HEK293 (cell line): ENCODE data around the gene PDE4B.

Source experiments
- CTCF ChIA-PET: fragments of 350-600 bp; formaldehyde crosslinking; extraction: SDS; loops from one replicate; lab custom pipeline; 2021; ENCODE audit warnings: antibody characterized with exemption; lab: Yijun Ruan, JAX
- POLR2A ChIA-PET: fragments of 300-600 bp; formaldehyde crosslinking; extraction: SDS; loops from one replicate; lab custom pipeline; 2020; ENCODE audit warnings: antibody characterized with exemption, inconsistent platforms; lab: Yijun Ruan, JAX
- H3K27ac ChIP-seq: fragments of 200-500 bp; sonication (Bioruptor generic); 2 replicates; pipeline ENCODE4 v1.5.1; 2014; ENCODE audit warnings: low read depth, low read length, control low read depth, inconsistent platforms; ENCODE audit errors: extremely low read depth
- H3K36me3 ChIP-seq, 2 experiments: fragments of 200-500 bp in 1 of 2; sonication (Bioruptor generic) in 1 of 2; 1 replicate in 1 of 2; 2 replicates in 1 of 2; pipeline ENCODE4 v1.5.1; 2014 to 2017; ENCODE audit warnings: inconsistent platforms in 2 of 2, low read length in 2 of 2; ENCODE audit not compliant: control insufficient read depth in 2 of 2, insufficient read depth in 1 of 2
- H3K4me1 ChIP-seq: fragments of 200-500 bp; sonication (Bioruptor generic); 2 replicates; pipeline ENCODE4 v1.5.1; 2014; ENCODE audit warnings: mild to moderate bottlenecking, low read length, inconsistent platforms; ENCODE audit not compliant: control insufficient read depth, insufficient read depth
- H3K4me3 ChIP-seq: 2 replicates; pipeline ENCODE4 v1.5.1; 2011; ENCODE audit warnings: low read depth, mild to moderate bottlenecking, control low read depth, low read length, moderate library complexity
- H3K9me3 ChIP-seq: fragments of 200-500 bp; sonication (Bioruptor generic); 2 replicates; pipeline ENCODE4 v1.5.1; 2014; ENCODE audit warnings: low read depth, low read length, inconsistent platforms; ENCODE audit not compliant: control insufficient read depth, insufficient read depth
- BCL11B ChIP-seq: fragments of 450-650 bp; formaldehyde crosslinking; IDR thresholded peaks from 2 replicates; pipeline ENCODE4 v1.5.1; 2016; ENCODE audit warnings: low read depth, missing biosample characterization, missing genetic modification characterization
- CTCF ChIP-seq: fragments of 450-650 bp; formaldehyde crosslinking; IDR thresholded peaks from 2 replicates; pipeline ENCODE4 v1.5.1; 2016; ENCODE audit warnings: missing biosample characterization, missing genetic modification characterization
- EGR2 ChIP-seq: fragments of 450-650 bp; formaldehyde crosslinking; IDR thresholded peaks from 2 replicates; pipeline ENCODE4 v1.5.1; 2016; ENCODE audit warnings: low read depth, missing biosample characterization, missing genetic modification characterization
- GLI4 ChIP-seq: fragments of 450-650 bp; formaldehyde crosslinking; IDR thresholded peaks from 2 replicates; pipeline ENCODE4 v1.5.1; 2016; ENCODE audit warnings: missing biosample characterization, missing genetic modification characterization
- GLIS2 ChIP-seq: fragments of 450-650 bp; formaldehyde crosslinking; IDR thresholded peaks from 2 replicates; pipeline ENCODE4 v1.5.1; 2016; ENCODE audit warnings: missing biosample characterization, missing genetic modification characterization
- IKZF3 ChIP-seq: fragments of 450-650 bp; IDR thresholded peaks from 2 replicates; pipeline ENCODE4 v1.5.0; 2018; ENCODE audit warnings: missing biosample characterization, mild to moderate bottlenecking, missing genetic modification characterization, moderate library complexity
- KLF17 ChIP-seq: fragments of 450-650 bp; formaldehyde crosslinking; IDR thresholded peaks from 2 replicates; pipeline ENCODE4 v1.5.1; 2016; ENCODE audit warnings: missing biosample characterization, missing genetic modification characterization
- MZF1 ChIP-seq: fragments of 450-650 bp; formaldehyde crosslinking; IDR thresholded peaks from 2 replicates; pipeline ENCODE4 v1.5.1; 2017; ENCODE audit warnings: missing biosample characterization, missing genetic modification characterization, borderline replicate concordance
- PRDM1 ChIP-seq: fragments of 450-650 bp; formaldehyde crosslinking; IDR thresholded peaks from 2 replicates; pipeline ENCODE4; 2016; ENCODE audit warnings: missing biosample characterization, missing genetic modification characterization
- RBAK ChIP-seq: fragments of 450-650 bp; formaldehyde crosslinking; IDR thresholded peaks from 2 replicates; pipeline ENCODE4 v1.5.1; 2016; ENCODE audit warnings: missing biosample characterization, missing genetic modification characterization
- SETDB1 ChIP-seq: IDR thresholded peaks from one replicate; pipeline ENCODE4 v1.6.1; 2017; ENCODE audit warnings: mild to moderate bottlenecking, low read length, moderate library complexity, mixed read lengths; ENCODE audit not compliant: insufficient read length
- SP3 ChIP-seq: fragments of 450-650 bp; formaldehyde crosslinking; IDR thresholded peaks from 2 replicates; pipeline ENCODE4 v1.5.1; 2016; ENCODE audit warnings: missing biosample characterization, missing genetic modification characterization
- YY1 ChIP-seq: fragments of 450-650 bp; formaldehyde crosslinking; IDR thresholded peaks from 2 replicates; pipeline ENCODE4 v1.5.1; 2018; ENCODE audit warnings: missing biosample characterization, missing genetic modification characterization
- ZBTB6 ChIP-seq: fragments of 450-650 bp; formaldehyde crosslinking; IDR thresholded peaks from 2 replicates; pipeline ENCODE4 v1.5.1; 2017; ENCODE audit warnings: missing biosample characterization, missing genetic modification characterization
- ZEB2 ChIP-seq: fragments of 450-650 bp; formaldehyde crosslinking; IDR thresholded peaks from 2 replicates; pipeline ENCODE4 v1.5.1; 2016; ENCODE audit warnings: missing biosample characterization, missing genetic modification characterization
- ZNF121 ChIP-seq: fragments of 450-650 bp; formaldehyde crosslinking; IDR thresholded peaks from 2 replicates; pipeline ENCODE4 v1.5.1; 2016; ENCODE audit warnings: missing biosample characterization, missing genetic modification characterization
- ZNF133 ChIP-seq: fragments of 450-650 bp; formaldehyde crosslinking; IDR thresholded peaks from 2 replicates; pipeline ENCODE4 v1.5.1; 2016; ENCODE audit warnings: missing biosample characterization, missing genetic modification characterization
- ZNF140 ChIP-seq: fragments of 450-650 bp; formaldehyde crosslinking; IDR thresholded peaks from 2 replicates; pipeline ENCODE4 v1.5.1; 2016; ENCODE audit warnings: missing biosample characterization, missing genetic modification characterization
- ZNF366 ChIP-seq: fragments of 450-650 bp; formaldehyde crosslinking; conservative IDR thresholded peaks from 2 replicates; pipeline ENCODE4 v1.5.1; 2016; ENCODE audit warnings: missing biosample characterization, missing genetic modification characterization
- ZNF580 ChIP-seq: fragments of 450-650 bp; formaldehyde crosslinking; IDR thresholded peaks from 2 replicates; pipeline ENCODE4 v1.5.1; 2016; ENCODE audit warnings: missing biosample characterization, missing genetic modification characterization
- ZNF621 ChIP-seq: fragments of 450-650 bp; formaldehyde crosslinking; IDR thresholded peaks from 2 replicates; pipeline ENCODE4 v1.5.1; 2017; ENCODE audit warnings: missing biosample characterization, missing genetic modification characterization
- ZNF626 ChIP-seq: fragments of 450-650 bp; sonication (Bioruptor Pico); formaldehyde crosslinking; IDR thresholded peaks from 2 replicates; pipeline ENCODE4 v1.5.1; 2018; ENCODE audit warnings: missing biosample characterization, missing genetic modification characterization, inconsistent platforms
- ZNF791 ChIP-seq: fragments of 450-650 bp; formaldehyde crosslinking; IDR thresholded peaks from 2 replicates; pipeline ENCODE4 v1.5.1; 2016; ENCODE audit warnings: missing biosample characterization, missing genetic modification characterization
- ZSCAN16 ChIP-seq: fragments of 450-650 bp; formaldehyde crosslinking; IDR thresholded peaks from 2 replicates; pipeline ENCODE4 v1.5.1; 2016; ENCODE audit warnings: missing biosample characterization, missing genetic modification characterization
- ZSCAN5A ChIP-seq: fragments of 450-650 bp; formaldehyde crosslinking; IDR thresholded peaks from 2 replicates; pipeline ENCODE4 v1.5.1; 2016; ENCODE audit warnings: missing biosample characterization, missing genetic modification characterization

The PDE4B gene

GRCh38 chr1:66253330-66253921, 460.7 kb downstream of the PDE4B start (continued):
- TF ChIP-seq CTCF (tag by site-specific recombination) = peak; percentile 59; the same call in 1 of the 2 replicates
- no peak for TF ChIP-seq ZNF791
- TF ChIP-seq SETDB1 = no peak
- TF ChIP-seq BCL11B (tag by site-specific recombination) = no peak
- TF ChIP-seq IKZF3 = peak; percentile 46
- TF ChIP-seq ZBTB6 (tag by site-specific recombination) = no peak
- TF ChIP-seq SP3 (tag by site-specific recombination) = no peak

- H3K4me1 ChIP-seq = no peaks in the 10 kb centered on the region
- no peak overlapping the region for H3K27ac ChIP-seq
- H3K4me3 ChIP-seq = no peak overlapping the region
- ChIA-PET CTCF (interaction anchor here (0.5 to 6.5 kb wide), 7 partner anchors 9 to 471 kb away, joined by 3 to 33 read pairs (median 5); no protein-coding TSS in a partner anchor), POLR2A (no interaction called here)
- TF ChIP-seq EGR2 (tag by site-specific recombination) (no peak), ZEB2 (tag by site-specific recombination) (no peak), RBAK (tag by site-specific recombination) (no peak), PRDM1 (peak; percentile 99), ZNF121 (tag by site-specific recombination) (no peak), ZNF366 (tag by site-specific recombination) (peak; percentile 44; the same call in 1 of the 2 replicates), KLF17 (no peak), GLIS2 (tag by site-specific recombination) (no peak)
- H3K36me3 ChIP-seq = no peaks in the 10 kb centered on the region
- H3K9me3 ChIP-seq = no peaks in the 10 kb centered on the region
These were observed 462.1 kb downstream of the PDE4B start for GRCh38 chr1:66254785-66255184.

- ChIA-PET CTCF (interaction anchor here (0.6 to 2.4 kb wide), 8 partner anchors 14 to 468 kb away, joined by 3 to 17 read pairs (median 6); no protein-coding TSS in a partner anchor), POLR2A (no interaction called here)
- H3K4me1 ChIP-seq = no peaks in the 10 kb centered on the region
- no peak overlapping the region for H3K27ac ChIP-seq
- no peak overlapping the region for H3K4me3 ChIP-seq
- H3K36me3 ChIP-seq = no peaks in the 10 kb centered on the region
- H3K9me3 ChIP-seq = no peaks in the 10 kb centered on the region
- no peak for TF ChIP-seq EGR2 (tag by site-specific recombination)
- TF ChIP-seq ZSCAN16 (tag by site-specific recombination) = no peak
- TF ChIP-seq MZF1 (tag by site-specific recombination) = no peak
- no peak for TF ChIP-seq ZNF133
- TF ChIP-seq ZNF580 (tag by site-specific recombination) = no peak
- TF ChIP-seq ZNF626 = no peak
- no peak for TF ChIP-seq GLI4 (tag by site-specific recombination)
- TF ChIP-seq ZNF140 (tag by site-specific recombination) = no peak
- TF ChIP-seq YY1 (tag by site-specific recombination) = no peak
- no peak for TF ChIP-seq ZNF621
- no peak for TF ChIP-seq ZSCAN5A (tag by site-specific recombination)
These were observed 464.2 kb downstream of the PDE4B start for GRCh38 chr1:66256629-66257572.
